ENCODE measurements around the gene GDF15. TPM values are rescaled to one million over a fixed set of nuclear protein-coding genes. Genes with fewer than 3 reads are reported as not detected.
"Not testable (repeated sequence)": the region's sequence is repeated elsewhere in the genome, so short reads cannot be mapped to it uniquely, and the experiment has no call there.

GDF15 gene
- polyA plus RNA-seq, 1 of the 3 experiments (the other 2 are of a cell fraction): 129 TPM

GRCh38 chr19:18362934-18363542, 22.9 kb upstream of the GDF15 start:
- 95% methylated on average over 17 of the region's 17 CpGs for WGBS (ENCODE audit: low lambda C conversion rate)
- Histone ChIP-seq H3K4me2 (no peak overlapping the region), H3K9me2 (no peaks in the 10 kb centered on the region), H2AFZ (ENCODE audit: low read depth) (no peak overlapping the region), H3F3A (replicated peaks; ENCODE audit: insufficient read depth) (peaks cover 21% of the 10 kb centered on the region), H3K9me3 (no peaks in the 10 kb centered on the region), H4K20me1 (ENCODE audit: insufficient read depth) (no peaks in the 10 kb centered on the region), H3K9ac (no peak overlapping the region), H3K79me2 (ENCODE audit: insufficient read depth) (no peaks in the 10 kb centered on the region), H3K4me3 (ENCODE audit: low read depth in 2 of 2, low read length in 1 of 2) (no peak overlapping the region), H3K4me1 (ENCODE audit: control insufficient read depth in 1 of 2, insufficient read depth in 2 of 2, low read depth in 1 of 2, low read length in 1 of 2) (peaks cover 20 to 23% of the 10 kb centered on the region in 2 experiments; a peak in 3 of 4 replicates), H3K27ac (ENCODE audit: low read depth in 2 of 2, low read length in 1 of 2) (peak overlapping the region; percentile 96 to 98; a peak in 3 of 4 replicates), H3K27me3 (ENCODE audit: insufficient read depth) (no peaks in the 10 kb centered on the region), H3K36me3 (replicated peaks in 1 of 2; ENCODE audit: control insufficient read depth in 1 of 2, insufficient read depth in 2 of 2, low read length in 1 of 2) (peaks cover 0 to 13% of the 10 kb centered on the region in 2 experiments)
- TF ChIP-seq USF2 (IDR thresholded peaks at IDR 0.05; ENCODE audit: borderline replicate concordance, low read depth, low read length) (no peak), ELF1 (IDR thresholded peaks at IDR 0.05) (no peak), JUND (IDR thresholded peaks at IDR 0.05) (no peak), NFIC (IDR thresholded peaks at IDR 0.05; ENCODE audit: borderline replicate concordance) (no peak), RAD21 (IDR thresholded peaks at IDR 0.05; ENCODE audit: low read length) (no peak), FOSL2 (IDR thresholded peaks at IDR 0.05; ENCODE audit: borderline replicate concordance, low read depth) (no peak), GATA2 (CRISPR knock-in tag; IDR thresholded peaks at IDR 0.05) (no peak), TCF12 (IDR thresholded peaks at IDR 0.05) (no peak)
- ChIA-PET POLR2A (interaction anchor here (0.6 to 1.1 kb wide), 2 partner anchors 12 to 278 kb away, joined by 3 to 5 read pairs; no protein-coding TSS in a partner anchor), CTCF (interaction anchor here (1.4 to 7.5 kb wide), 4 partner anchors 13 to 48 kb away, joined by 3 to 66 read pairs (median 28); no protein-coding TSS in a partner anchor)
- no peak for DNase-seq

- peaks cover 0 to 9% of the 10 kb centered on the region in 2 experiments for H3K36me3 ChIP-seq (replicated peaks in 1 of 2; ENCODE audit: control insufficient read depth in 1 of 2, insufficient read depth in 2 of 2, low read length in 1 of 2)
- peak overlapping the region; percentile 96 to 98 for H3K27ac ChIP-seq (ENCODE audit: low read depth in 2 of 2, low read length in 1 of 2)
- no peak overlapping the region for H3K4me3 ChIP-seq (ENCODE audit: low read depth in 2 of 2, low read length in 1 of 2)
- H2AFZ ChIP-seq (ENCODE audit: low read depth): no peak overlapping the region
- TF ChIP-seq FOXJ3 (CRISPR knock-in tag; IDR thresholded peaks at IDR 0.05) (no peak), USF1 (IDR thresholded peaks at IDR 0.05; ENCODE audit: borderline replicate concordance, low read depth) (no peak), NFIC (IDR thresholded peaks at IDR 0.05; ENCODE audit: borderline replicate concordance) (no peak), FOXM1 (IDR thresholded peaks at IDR 0.05; ENCODE audit: low read depth) (no peak), TEAD4 (IDR thresholded peaks at IDR 0.05; ENCODE audit: borderline replicate concordance, insufficient read depth) (no peak), MAX (IDR thresholded peaks at IDR 0.05; ENCODE audit: low read depth) (no peak), JUND (IDR thresholded peaks at IDR 0.05) (no peak), EP300 (IDR thresholded peaks at IDR 0.05; ENCODE audit: borderline replicate concordance in 1 of 2, low read depth in 1 of 2, low read length in 1 of 2) (no peak), USF2 (IDR thresholded peaks at IDR 0.05; ENCODE audit: borderline replicate concordance, low read depth, low read length) (no peak), CHD2 (IDR thresholded peaks at IDR 0.05; ENCODE audit: low read length, partially characterized antibody) (no peak), FOSL2 (IDR thresholded peaks at IDR 0.05; ENCODE audit: borderline replicate concordance, low read depth) (no peak), EZH2phosphoT487 (IDR thresholded peaks at IDR 0.05; ENCODE audit: borderline replicate concordance, low read depth) (no peak), ELF1 (IDR thresholded peaks at IDR 0.05) (no peak), RCOR1 (IDR thresholded peaks at IDR 0.05; ENCODE audit: low read length) (no peak)
- H3K4me1 ChIP-seq (ENCODE audit: control insufficient read depth in 1 of 2, insufficient read depth in 2 of 2, low read depth in 1 of 2, low read length in 1 of 2): peaks cover 20 to 23% of the 10 kb centered on the region in 2 experiments; a peak in 3 of 4 replicates
- H3K79me2 ChIP-seq (ENCODE audit: insufficient read depth): no peaks in the 10 kb centered on the region
- WGBS (ENCODE audit: low lambda C conversion rate): 88% methylated on average over 6 of the region's 6 CpGs
- ChIA-PET POLR2A (no interaction called here), CTCF (interaction anchor here (1.3 to 7.5 kb wide), 4 partner anchors 14 to 50 kb away, joined by 4 to 66 read pairs (median 28); no protein-coding TSS in a partner anchor)
- H3K9me3 ChIP-seq: no peaks in the 10 kb centered on the region
- DNase-seq: no peak
- H4K20me1 ChIP-seq (ENCODE audit: insufficient read depth): no peaks in the 10 kb centered on the region
- H3K9me2 ChIP-seq: no peaks in the 10 kb centered on the region
- no peaks in the 10 kb centered on the region for H3K27me3 ChIP-seq (ENCODE audit: insufficient read depth)
- H3K4me2 ChIP-seq: no peak overlapping the region
- peak overlapping the region; percentile 73; the same call in 1 of the 2 replicates for H3K9ac ChIP-seq
- H3F3A ChIP-seq (replicated peaks; ENCODE audit: insufficient read depth): peaks cover 21% of the 10 kb centered on the region
Observed at GRCh38 chr19:18363787-18364186, 22.2 kb upstream of the GDF15 start.

- CTCF ChIA-PET: interaction anchor here (1.0 to 7.5 kb wide), 8 partner anchors 10 to 52 kb away, joined by 3 to 66 read pairs (median 6); partner anchors contain the start of gene GDF15
- H4K20me1 ChIP-seq (ENCODE audit: insufficient read depth); H3K79me2 ChIP-seq (ENCODE audit: insufficient read depth); H3K36me3 ChIP-seq (replicated peaks in 1 of 2; ENCODE audit: control insufficient read depth in 1 of 2, insufficient read depth in 2 of 2, low read length in 1 of 2); H2AFZ ChIP-seq (ENCODE audit: low read depth); H3K9me2 ChIP-seq; H3K27me3 ChIP-seq (ENCODE audit: insufficient read depth); H3K9me3 ChIP-seq; H3K4me3 ChIP-seq (ENCODE audit: low read depth in 2 of 2, low read length in 1 of 2): not testable (repeated sequence)
- peaks cover 21% of the 10 kb centered on the region for H3F3A ChIP-seq (replicated peaks; ENCODE audit: insufficient read depth)
- peak overlapping the region; percentile 73 for H3K9ac ChIP-seq
- POLR2A ChIA-PET: interaction anchor here (0.8 to 1.0 kb wide), 3 partner anchors 17 to 225 kb away, joined by 4 to 5 read pairs (median 4); no protein-coding TSS in a partner anchor
- peaks cover 20 to 23% of the 10 kb centered on the region in 2 experiments; a peak in 3 of 4 replicates for H3K4me1 ChIP-seq (ENCODE audit: control insufficient read depth in 1 of 2, insufficient read depth in 2 of 2, low read depth in 1 of 2, low read length in 1 of 2)
- peak overlapping the region; percentile 58; the same call in 1 of the 2 replicates for H3K4me2 ChIP-seq
- 29% methylated on average over 9 of the region's 11 CpGs for WGBS (ENCODE audit: low lambda C conversion rate)
- peak overlapping the region; percentile 96 to 98 for H3K27ac ChIP-seq (ENCODE audit: low read depth in 2 of 2, low read length in 1 of 2)
- DNase-seq: peak; percentile 75
Observed at GRCh38 chr19:18364277-18364825, 21.6 kb upstream of the GDF15 start.
